ENCODE measurements around the gene LOXHD1. TPM values are rescaled to one million over a fixed set of nuclear protein-coding genes. Genes with fewer than 3 reads are reported as not detected.

LOXHD1 gene
- total RNA-seq, 2 donors from 2014 or later = 0.27 to 5.5 TPM

GRCh38 chr18:46449033-46449432 lies 208.0 kb downstream of the LOXHD1 start:
- ATAC-seq (ENCODE audit: insufficient number of reproducible peaks, low FRiP score, low read depth) (no peak), DNase-seq (ENCODE audit: low spot score) (no peak)
- Histone ChIP-seq H3K27ac (no peak overlapping the region), H3K4me1 (ENCODE audit: control insufficient read depth in 1 of 2, low read depth in 2 of 2) (no peaks in the 10 kb centered on the region), H3K9me3 (no peaks in the 10 kb centered on the region), H3K27me3 (replicated peaks; ENCODE audit: insufficient read depth) (no peaks in the 10 kb centered on the region), H3K36me3 (peaks cover 3% of the 10 kb centered on the region), H3K4me3 (no peak overlapping the region)
- TF ChIP-seq, protein P1, sequence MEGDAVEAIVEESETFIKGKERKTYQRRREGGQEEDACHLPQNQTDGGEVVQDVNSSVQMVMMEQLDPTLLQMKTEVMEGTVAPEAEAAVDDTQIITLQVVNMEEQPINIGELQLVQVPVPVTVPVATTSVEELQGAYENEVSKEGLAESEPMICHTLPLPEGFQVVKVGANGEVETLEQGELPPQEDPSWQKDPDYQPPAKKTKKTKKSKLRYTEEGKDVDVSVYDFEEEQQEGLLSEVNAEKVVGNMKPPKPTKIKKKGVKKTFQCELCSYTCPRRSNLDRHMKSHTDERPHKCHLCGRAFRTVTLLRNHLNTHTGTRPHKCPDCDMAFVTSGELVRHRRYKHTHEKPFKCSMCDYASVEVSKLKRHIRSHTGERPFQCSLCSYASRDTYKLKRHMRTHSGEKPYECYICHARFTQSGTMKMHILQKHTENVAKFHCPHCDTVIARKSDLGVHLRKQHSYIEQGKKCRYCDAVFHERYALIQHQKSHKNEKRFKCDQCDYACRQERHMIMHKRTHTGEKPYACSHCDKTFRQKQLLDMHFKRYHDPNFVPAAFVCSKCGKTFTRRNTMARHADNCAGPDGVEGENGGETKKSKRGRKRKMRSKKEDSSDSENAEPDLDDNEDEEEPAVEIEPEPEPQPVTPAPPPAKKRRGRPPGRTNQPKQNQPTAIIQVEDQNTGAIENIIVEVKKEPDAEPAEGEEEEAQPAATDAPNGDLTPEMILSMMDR (IDR thresholded peaks at IDR 0.05) = no peak

DNA sequence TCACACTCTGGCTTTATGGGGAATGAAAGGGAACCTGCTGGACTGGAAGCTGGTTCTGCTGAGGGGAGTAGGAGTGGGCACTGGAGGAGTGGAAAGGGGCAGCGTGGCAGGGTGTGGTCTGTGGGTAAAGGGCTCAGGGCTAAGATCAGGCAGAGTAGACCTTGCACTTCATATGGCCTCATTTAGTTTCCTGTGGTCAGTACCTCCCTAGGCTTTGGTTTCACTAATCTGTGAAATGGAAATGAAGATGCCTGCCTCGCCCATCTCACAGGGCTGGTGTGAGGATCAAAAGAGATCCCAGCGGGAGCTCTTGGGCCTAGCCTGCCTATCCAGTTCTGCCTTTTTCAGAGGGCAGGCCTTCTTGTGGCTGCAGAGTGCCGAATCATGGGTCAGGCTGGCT lies 208.7 kb downstream of the LOXHD1 start:
- DNase-seq (ENCODE audit: low spot score) (no peak), ATAC-seq (ENCODE audit: insufficient number of reproducible peaks, low FRiP score, low read depth) (no peak)
- no peak overlapping the region for H3K27ac ChIP-seq
- no peaks in the 10 kb centered on the region for H3K9me3 ChIP-seq
- TF ChIP-seq, protein P1 (IDR thresholded peaks at IDR 0.05) = no peak
- no peaks in the 10 kb centered on the region for H3K27me3 ChIP-seq (replicated peaks; ENCODE audit: insufficient read depth)
- H3K36me3 ChIP-seq = peaks cover 3% of the 10 kb centered on the region
- H3K4me1 ChIP-seq (ENCODE audit: control insufficient read depth in 1 of 2, low read depth in 2 of 2) = no peaks in the 10 kb centered on the region
- H3K4me3 ChIP-seq = no peak overlapping the region

GRCh38 chr18:46447792-46448191 lies 209.2 kb downstream of the LOXHD1 start:
- TF ChIP-seq, protein P1 (IDR thresholded peaks at IDR 0.05) = no peak
- DNase-seq (ENCODE audit: low spot score) = no peak
- no peaks in the 10 kb centered on the region for H3K27me3 ChIP-seq (replicated peaks; ENCODE audit: insufficient read depth)
- no peak overlapping the region for H3K4me3 ChIP-seq
- H3K36me3 ChIP-seq = peaks cover 3% of the 10 kb centered on the region
- no peak for ATAC-seq (ENCODE audit: insufficient number of reproducible peaks, low FRiP score, low read depth)
- H3K4me1 ChIP-seq (ENCODE audit: control insufficient read depth in 1 of 2, low read depth in 2 of 2) = no peaks in the 10 kb centered on the region
- no peak overlapping the region for H3K27ac ChIP-seq
- no peaks in the 10 kb centered on the region for H3K9me3 ChIP-seq

DNA sequence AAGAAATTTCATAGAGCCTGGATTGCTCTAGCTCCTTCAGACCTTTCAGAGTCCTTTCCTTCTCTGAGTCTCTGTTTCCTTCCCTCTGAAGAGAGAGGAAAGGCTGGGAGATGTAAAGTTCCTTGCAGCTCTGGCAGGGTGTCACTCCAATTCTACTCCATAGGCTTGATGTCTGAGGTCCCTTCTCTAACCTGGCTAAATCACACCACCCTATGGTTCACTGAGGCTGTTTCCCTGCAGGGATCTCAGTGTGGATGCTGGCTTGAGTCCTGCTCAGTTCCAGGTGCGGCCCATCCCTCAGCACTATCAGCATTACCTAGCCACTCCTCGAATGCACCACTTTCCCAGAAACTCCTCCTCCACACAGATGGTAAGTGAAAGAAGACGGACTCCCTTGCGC lies 209.7 kb downstream of the LOXHD1 start:
- H3K9me3 ChIP-seq = no peaks in the 10 kb centered on the region
- DNase-seq (ENCODE audit: low spot score) = no peak
- TF ChIP-seq, protein P1 (IDR thresholded peaks at IDR 0.05) = no peak
- no peak overlapping the region for H3K27ac ChIP-seq
- H3K4me1 ChIP-seq (ENCODE audit: control insufficient read depth in 1 of 2, low read depth in 2 of 2) = no peaks in the 10 kb centered on the region
- H3K36me3 ChIP-seq = peaks cover 3% of the 10 kb centered on the region
- H3K27me3 ChIP-seq (replicated peaks; ENCODE audit: insufficient read depth) = no peaks in the 10 kb centered on the region
- ATAC-seq (ENCODE audit: insufficient number of reproducible peaks, low FRiP score, low read depth) = no peak
- no peak overlapping the region for H3K4me3 ChIP-seq

DNA sequence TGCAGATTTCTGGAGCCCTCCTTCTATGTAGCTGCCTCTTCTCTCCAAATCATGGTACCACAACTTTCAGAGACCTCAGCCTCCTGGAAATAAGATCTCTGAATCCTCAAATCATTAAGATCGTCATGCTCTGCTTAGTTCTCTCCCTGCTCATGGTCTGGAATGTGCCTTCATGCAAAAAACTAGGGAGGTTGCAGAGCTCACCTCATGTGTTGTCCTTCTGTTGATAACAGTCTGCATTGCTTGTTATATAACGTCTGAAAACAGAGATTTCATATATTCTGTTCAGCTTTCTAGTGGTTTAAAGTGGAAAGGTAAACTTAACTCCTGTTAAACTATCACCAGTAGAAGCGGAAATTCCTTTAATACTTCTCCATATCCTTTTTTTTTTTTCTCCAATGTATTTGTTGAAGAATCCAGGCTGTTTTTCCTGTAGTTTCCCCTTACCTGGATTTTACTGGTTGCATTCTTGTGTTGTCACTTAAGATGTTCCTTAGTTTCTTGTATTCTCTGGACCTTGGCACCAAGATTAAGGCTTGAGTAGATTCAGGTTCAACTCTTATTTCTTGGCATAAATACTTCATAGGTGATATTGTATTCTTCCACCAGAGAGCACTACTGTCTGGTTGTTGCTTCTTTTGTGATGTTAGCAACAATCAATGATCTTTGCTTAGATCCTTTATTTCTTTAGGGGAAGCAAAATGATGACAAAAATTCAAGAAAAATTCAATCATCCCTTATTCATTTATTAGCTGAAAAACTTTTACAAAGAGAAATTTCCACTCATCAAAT lies 211.3 kb downstream of the LOXHD1 start:
- DNase-seq (ENCODE audit: low spot score) (no peak), ATAC-seq (ENCODE audit: insufficient number of reproducible peaks, low FRiP score, low read depth) (no peak)
- Histone ChIP-seq H3K36me3 (peaks cover 3% of the 10 kb centered on the region), H3K27me3 (replicated peaks; ENCODE audit: insufficient read depth) (no peaks in the 10 kb centered on the region), H3K4me3 (no peak overlapping the region), H3K9me3 (no peaks in the 10 kb centered on the region), H3K4me1 (ENCODE audit: control insufficient read depth in 1 of 2, low read depth in 2 of 2) (no peaks in the 10 kb centered on the region), H3K27ac (no peak overlapping the region)
- TF ChIP-seq, protein P1 (IDR thresholded peaks at IDR 0.05) = no peak
